ENCODE measurements around the gene ZNF236.
A peak's percentile ranks its signal among the peaks of the same experiment; 100 is the strongest.

Gene ZNF236

GRCh38 chr18:76821875-76822505, 367 bp upstream of the ZNF236 start:
- peak overlapping the region; percentile 94 for H3K27ac ChIP-seq
- no peak for TF ChIP-seq ZFX (IDR thresholded peaks at IDR 0.05; ENCODE audit: borderline replicate concordance)
- no peak for TF ChIP-seq CTCF (IDR thresholded peaks at IDR 0.05)

GRCh38 chr18:76823161-76823538, 793 bp downstream of the ZNF236 start:
- H3K27ac ChIP-seq, result peak overlapping the region; percentile 94
- TF ChIP-seq ZFX (IDR thresholded peaks at IDR 0.05; ENCODE audit: borderline replicate concordance) (no peak), CTCF (IDR thresholded peaks at IDR 0.05) (no peak)

GRCh38 chr18:76823587-76824011, 1.2 kb downstream of the ZNF236 start:
- H3K27ac ChIP-seq, result peak overlapping the region; percentile 94
- no peak for TF ChIP-seq ZFX (IDR thresholded peaks at IDR 0.05; ENCODE audit: borderline replicate concordance)
- no peak for TF ChIP-seq CTCF (IDR thresholded peaks at IDR 0.05)

GRCh38 chr18:76824145-76824676, 1.9 kb downstream of the ZNF236 start:
- H3K27ac ChIP-seq, result peak overlapping the region; percentile 94
- TF ChIP-seq ZFX (IDR thresholded peaks at IDR 0.05; ENCODE audit: borderline replicate concordance), result no peak
- no peak for TF ChIP-seq CTCF (IDR thresholded peaks at IDR 0.05)

GRCh38 chr18:76824754-76825153, 2.4 kb downstream of the ZNF236 start:
- TF ChIP-seq CTCF (IDR thresholded peaks at IDR 0.05) (no peak), ZFX (IDR thresholded peaks at IDR 0.05; ENCODE audit: borderline replicate concordance) (no peak)
- H3K27ac ChIP-seq, result peak overlapping the region; percentile 94; the same call in 1 of the 2 replicates

- H3K27ac ChIP-seq, result no peak overlapping the region
- TF ChIP-seq ZFX (IDR thresholded peaks at IDR 0.05; ENCODE audit: borderline replicate concordance), result no peak
- no peak for TF ChIP-seq CTCF (IDR thresholded peaks at IDR 0.05)
Observed at GRCh38 chr18:76827205-76828200, 5.1 kb downstream of the ZNF236 start.

Measured in 22Rv1 (cell line).